ENCODE measurements around the gene GPBP1L1.

The GPBP1L1 gene

DNA sequence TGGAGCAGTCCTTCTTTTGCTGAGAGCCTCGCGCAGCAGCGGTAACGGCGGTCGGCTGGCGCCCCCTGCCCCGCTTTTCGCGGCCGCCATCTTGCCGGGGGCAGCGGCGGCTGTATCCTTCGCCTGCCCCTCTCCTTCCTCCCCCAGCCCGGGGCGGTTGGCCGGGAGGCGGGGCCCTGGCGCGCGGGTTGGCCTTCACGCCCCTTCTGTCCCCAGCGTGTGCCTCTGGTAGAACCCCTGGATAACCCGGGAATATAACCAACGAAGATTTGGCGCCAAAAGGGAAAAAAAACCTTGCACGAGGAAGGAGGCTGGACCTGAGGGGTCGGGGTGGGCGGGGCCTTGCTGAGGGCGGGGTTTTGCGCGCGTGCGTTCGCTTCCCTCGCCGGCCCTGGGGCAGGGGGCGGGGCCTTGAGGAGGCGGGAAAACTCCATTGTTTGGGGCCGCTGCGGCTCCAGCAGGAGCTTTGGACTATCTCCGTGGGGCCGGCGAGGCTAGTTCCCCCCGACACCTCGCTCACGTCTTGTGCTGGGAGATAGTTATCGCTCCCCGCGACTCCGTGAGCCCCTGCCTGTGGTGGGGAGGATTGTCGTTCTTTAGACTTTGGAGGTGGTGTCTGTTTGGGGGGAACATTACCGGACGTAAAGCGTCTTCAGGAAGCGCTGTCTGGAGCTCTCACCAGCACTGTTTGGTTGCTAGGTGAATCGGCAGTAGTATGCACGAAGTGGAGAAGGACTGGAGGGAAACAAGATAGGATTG is 101.8 kb downstream of the GPBP1L1 start:
- DNase-seq, result peak; percentile 89

DNA sequence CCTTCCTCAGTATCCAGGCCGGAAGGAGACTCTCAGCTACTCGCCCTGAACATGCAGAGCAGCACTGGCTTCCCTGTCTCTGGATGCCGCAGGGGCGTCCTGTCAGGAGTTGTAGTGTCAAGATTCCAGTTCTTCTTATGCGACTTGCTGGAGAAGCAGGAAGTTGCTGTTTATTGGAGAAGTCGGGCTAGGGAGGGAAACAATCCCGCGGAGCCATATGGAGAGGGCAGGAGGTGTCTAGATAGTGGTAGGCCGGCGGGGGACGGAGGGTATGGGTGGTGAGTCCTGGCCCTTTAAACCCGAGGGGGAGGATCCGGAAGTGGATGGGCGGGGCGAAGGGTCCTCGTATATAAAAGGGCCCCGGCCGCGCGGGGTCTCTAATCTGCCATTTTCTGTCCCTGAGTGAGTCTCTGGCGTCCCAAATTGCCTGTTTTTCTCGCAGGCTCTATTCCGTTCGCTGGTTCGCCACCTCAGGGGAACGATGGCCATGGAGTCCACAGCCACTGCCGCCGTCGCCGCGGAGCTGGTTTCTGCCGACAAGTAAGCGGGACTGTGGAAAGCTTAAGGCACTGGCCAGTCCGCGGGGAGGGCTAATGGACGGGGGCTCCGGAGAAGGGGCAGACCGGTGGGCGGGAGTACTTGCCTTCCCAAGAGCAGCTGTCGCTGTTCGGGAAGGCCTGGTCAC is 102.5 kb downstream of the GPBP1L1 start, which contains the start of gene NASP:
Gene NASP, plus strand, starts transcription at position 376 of the 685 bp plus-strand sequence. Its CDS starts 106 bp downstream, at position 482.
- peak; percentile 91 for DNase-seq

DNA sequence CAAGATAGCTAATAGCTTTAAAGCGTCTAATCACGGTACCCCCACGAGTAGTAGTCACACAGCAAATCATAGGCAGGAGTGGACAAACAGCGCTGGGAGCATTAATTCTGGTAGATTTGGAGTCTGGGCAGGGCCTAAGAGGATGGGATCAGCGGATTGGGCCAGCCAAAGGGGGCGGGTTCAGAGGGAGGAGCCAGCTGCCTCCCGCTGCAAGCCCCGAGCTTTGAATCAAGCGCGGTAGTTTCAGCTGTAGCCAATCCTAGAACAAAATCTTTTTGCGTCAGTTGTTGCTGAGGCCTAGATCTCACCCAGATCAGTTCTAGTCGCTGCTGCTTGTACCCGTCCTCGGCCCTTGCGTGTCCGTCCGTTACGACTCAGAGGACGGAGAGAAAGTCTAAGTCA is 103.1 kb downstream of the GPBP1L1 start:
- DNase-seq, result peak; percentile 97

Measured in activated CD4-positive, alpha-beta T cell treated with anti-CD3 and anti-CD28 coated beads, Interleukin-2, amount 50 U/mL, for 16 hours (primary cell).